ENCODE data around the gene GPR179. TPM values are rescaled to one million over a fixed set of nuclear protein-coding genes. Genes with fewer than 3 reads are reported as not detected.
"Not testable (repeated sequence)": the region's sequence is repeated elsewhere in the genome, so short reads cannot be mapped to it uniquely, and the experiment has no call there.

Gene GPR179
- polyA plus RNA-seq, 1 donor from 2014 or later, result not detected

DNA sequence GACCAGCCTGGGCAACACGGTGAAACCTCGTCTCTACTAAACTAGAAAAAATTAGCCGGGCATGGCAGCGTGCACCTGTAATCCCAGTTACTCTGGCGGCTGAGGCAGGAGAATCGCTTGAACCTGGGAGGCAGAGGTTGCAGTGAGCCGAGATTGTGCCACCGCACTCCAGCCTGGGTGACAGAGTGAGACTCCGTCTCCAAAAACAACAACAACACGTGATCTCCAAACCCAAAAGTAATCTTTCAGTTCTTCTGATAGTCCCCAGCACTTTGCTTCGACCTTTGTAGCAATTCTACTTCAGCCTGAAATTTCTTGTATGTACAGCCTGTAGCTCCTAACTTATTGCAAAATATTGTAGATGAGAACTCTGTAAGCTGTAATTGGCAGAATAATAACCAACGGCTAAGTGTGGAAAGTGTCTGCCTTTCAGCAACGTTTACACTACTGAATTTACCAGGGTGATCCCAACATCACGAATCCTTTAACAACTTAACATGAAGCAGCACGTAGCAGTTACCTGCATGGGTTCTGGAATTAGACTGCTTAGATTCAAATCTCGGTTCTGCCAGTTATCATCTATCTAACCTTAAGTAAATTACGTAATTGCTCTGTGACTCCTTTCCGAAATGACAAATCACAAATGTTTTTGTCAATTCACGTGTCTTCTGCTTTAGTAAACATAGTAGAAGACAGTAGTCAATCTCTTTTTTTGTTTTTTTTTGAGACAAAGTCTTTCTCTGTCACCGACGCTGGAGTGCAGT is 48.0 kb downstream of the GPR179 start:
- H3F3A ChIP-seq (ENCODE audit: insufficient read depth, low read length, poor library complexity, severe bottlenecking); H3K79me2 ChIP-seq (replicated peaks; ENCODE audit: insufficient read depth, low read length); H3K4me3 ChIP-seq (ENCODE audit: low read length); H3K27me3 ChIP-seq (ENCODE audit: insufficient read depth, low read depth, low read length); H3K9me3 ChIP-seq (ENCODE audit: low read length); H3K36me3 ChIP-seq (ENCODE audit: insufficient read depth, low read length); H3K9ac ChIP-seq (ENCODE audit: low read length); H4K20me1 ChIP-seq (ENCODE audit: insufficient read depth); H2AFZ ChIP-seq (ENCODE audit: low read depth, low read length); H3K27ac ChIP-seq (ENCODE audit: low read length); H3K9me2 ChIP-seq (ENCODE audit: insufficient read depth, low read length); H3K4me2 ChIP-seq (ENCODE audit: low read length): not testable (repeated sequence)

DNA sequence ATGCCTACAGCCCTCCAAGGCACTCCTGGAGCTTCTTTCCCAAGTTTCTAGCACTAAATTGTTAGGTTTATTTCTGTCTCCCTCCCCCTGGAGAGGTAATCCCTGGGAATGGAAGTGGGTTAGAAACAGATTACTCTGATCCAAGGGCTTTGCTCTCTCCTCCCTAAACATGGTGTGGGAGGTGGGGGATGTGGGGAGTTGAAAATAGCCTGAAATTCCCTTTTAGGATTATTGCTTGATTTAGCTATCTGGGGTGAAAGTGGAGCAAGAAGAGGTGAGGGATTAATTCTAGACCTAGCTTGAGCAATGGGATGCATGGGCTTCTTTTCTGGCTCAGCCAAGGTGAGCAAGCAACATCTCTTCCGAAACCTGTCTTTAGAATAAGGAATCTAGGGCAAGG is 54.0 kb downstream of the GPR179 start:
- H3K4me2 ChIP-seq (ENCODE audit: low read length); H2AFZ ChIP-seq (ENCODE audit: low read depth, low read length); H3K27ac ChIP-seq (ENCODE audit: low read length); H3K27me3 ChIP-seq (ENCODE audit: insufficient read depth, low read depth, low read length); H4K20me1 ChIP-seq (ENCODE audit: insufficient read depth); H3K36me3 ChIP-seq (ENCODE audit: insufficient read depth, low read length); H3K4me3 ChIP-seq (ENCODE audit: low read length); H3K9ac ChIP-seq (ENCODE audit: low read length); H3K9me3 ChIP-seq (ENCODE audit: low read length); H3K79me2 ChIP-seq (replicated peaks; ENCODE audit: insufficient read depth, low read length); H3F3A ChIP-seq (ENCODE audit: insufficient read depth, low read length, poor library complexity, severe bottlenecking); H3K9me2 ChIP-seq (ENCODE audit: insufficient read depth, low read length): not testable (repeated sequence)

DNA sequence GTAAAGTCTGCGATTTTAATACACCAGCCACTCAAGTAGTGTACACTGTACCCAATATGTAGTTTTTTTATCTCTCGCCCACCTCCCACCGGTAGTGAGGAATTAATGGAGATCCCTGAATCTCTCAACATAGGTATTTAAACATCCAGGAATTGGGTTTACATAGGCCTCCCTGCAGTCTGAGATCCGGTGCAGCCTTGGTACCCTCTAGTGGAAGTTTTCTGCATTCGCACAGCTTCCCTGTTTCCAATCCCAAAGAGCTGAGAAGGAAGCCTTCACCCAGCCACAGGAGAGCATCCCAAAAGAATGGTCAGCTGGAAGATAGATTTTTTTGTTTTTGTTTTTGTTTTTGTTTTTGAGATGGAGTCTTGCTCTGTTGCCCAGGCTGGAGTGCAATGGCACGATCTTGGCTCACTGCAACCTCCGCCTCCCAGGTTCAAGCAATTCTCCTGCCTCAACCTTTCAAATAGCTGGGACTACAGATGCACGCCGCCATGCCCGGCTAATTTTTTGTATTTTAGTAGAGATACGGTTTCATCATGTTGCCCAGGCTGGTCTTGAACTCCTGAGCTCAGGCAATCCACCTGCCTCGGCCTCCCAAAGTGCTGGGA is 55.4 kb downstream of the GPR179 start:
- not testable (repeated sequence) for H3K27ac ChIP-seq (ENCODE audit: low read length); H3K79me2 ChIP-seq (replicated peaks; ENCODE audit: insufficient read depth, low read length); H3K9ac ChIP-seq (ENCODE audit: low read length); H3F3A ChIP-seq (ENCODE audit: insufficient read depth, low read length, poor library complexity, severe bottlenecking); H4K20me1 ChIP-seq (ENCODE audit: insufficient read depth); H3K4me2 ChIP-seq (ENCODE audit: low read length); H3K9me2 ChIP-seq (ENCODE audit: insufficient read depth, low read length); H2AFZ ChIP-seq (ENCODE audit: low read depth, low read length); H3K4me3 ChIP-seq (ENCODE audit: low read length); H3K36me3 ChIP-seq (ENCODE audit: insufficient read depth, low read length); H3K27me3 ChIP-seq (ENCODE audit: insufficient read depth, low read depth, low read length); H3K9me3 ChIP-seq (ENCODE audit: low read length)
- TF ChIP-seq, protein P1, sequence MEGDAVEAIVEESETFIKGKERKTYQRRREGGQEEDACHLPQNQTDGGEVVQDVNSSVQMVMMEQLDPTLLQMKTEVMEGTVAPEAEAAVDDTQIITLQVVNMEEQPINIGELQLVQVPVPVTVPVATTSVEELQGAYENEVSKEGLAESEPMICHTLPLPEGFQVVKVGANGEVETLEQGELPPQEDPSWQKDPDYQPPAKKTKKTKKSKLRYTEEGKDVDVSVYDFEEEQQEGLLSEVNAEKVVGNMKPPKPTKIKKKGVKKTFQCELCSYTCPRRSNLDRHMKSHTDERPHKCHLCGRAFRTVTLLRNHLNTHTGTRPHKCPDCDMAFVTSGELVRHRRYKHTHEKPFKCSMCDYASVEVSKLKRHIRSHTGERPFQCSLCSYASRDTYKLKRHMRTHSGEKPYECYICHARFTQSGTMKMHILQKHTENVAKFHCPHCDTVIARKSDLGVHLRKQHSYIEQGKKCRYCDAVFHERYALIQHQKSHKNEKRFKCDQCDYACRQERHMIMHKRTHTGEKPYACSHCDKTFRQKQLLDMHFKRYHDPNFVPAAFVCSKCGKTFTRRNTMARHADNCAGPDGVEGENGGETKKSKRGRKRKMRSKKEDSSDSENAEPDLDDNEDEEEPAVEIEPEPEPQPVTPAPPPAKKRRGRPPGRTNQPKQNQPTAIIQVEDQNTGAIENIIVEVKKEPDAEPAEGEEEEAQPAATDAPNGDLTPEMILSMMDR (IDR thresholded peaks at IDR 0.05; ENCODE audit: poor library complexity, severe bottlenecking), result peak; percentile 68
- TF ChIP-seq SMC3 (conservative IDR thresholded peaks at IDR 0.05; ENCODE audit: poor library complexity) (peak; percentile 68), RAD21 (conservative IDR thresholded peaks at IDR 0.05) (peak; percentile 66)

DNA sequence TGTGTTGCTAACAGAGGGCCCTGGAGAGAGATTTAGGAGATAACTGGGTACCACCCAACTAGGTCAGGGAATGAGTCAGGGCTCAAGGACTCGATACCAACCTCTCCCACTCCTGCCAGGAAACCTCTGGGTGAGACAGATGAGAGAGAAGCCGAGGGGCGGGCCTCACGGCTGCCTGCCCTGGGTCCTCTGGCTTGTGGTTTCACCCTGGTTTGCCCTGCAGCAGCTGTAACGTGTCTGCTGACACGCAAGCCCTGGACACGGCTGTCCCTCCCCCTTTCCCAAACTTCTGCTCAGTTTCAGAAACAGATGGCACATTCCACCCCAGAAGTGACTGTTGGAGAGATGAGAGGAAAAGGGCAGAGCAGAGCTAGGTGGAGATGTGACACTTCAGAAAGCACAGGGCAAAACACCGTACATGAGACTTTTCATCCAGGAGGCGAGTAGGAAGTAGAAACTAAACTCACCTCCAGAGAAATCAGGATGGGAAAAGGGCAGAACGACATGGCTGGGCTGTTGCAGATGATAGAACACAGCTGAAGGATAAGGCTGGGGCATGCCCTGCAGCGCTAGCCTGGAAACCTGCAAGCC is 57.2 kb downstream of the GPR179 start:
- H3K9me2 ChIP-seq (ENCODE audit: insufficient read depth, low read length); H3K4me3 ChIP-seq (ENCODE audit: low read length); H3K36me3 ChIP-seq (ENCODE audit: insufficient read depth, low read length); H3K27me3 ChIP-seq (ENCODE audit: insufficient read depth, low read depth, low read length); H3K27ac ChIP-seq (ENCODE audit: low read length); H3F3A ChIP-seq (ENCODE audit: insufficient read depth, low read length, poor library complexity, severe bottlenecking); H3K9me3 ChIP-seq (ENCODE audit: low read length); H3K9ac ChIP-seq (ENCODE audit: low read length); H3K79me2 ChIP-seq (replicated peaks; ENCODE audit: insufficient read depth, low read length); H3K4me2 ChIP-seq (ENCODE audit: low read length); H2AFZ ChIP-seq (ENCODE audit: low read depth, low read length); H4K20me1 ChIP-seq (ENCODE audit: insufficient read depth): not testable (repeated sequence)

DNA sequence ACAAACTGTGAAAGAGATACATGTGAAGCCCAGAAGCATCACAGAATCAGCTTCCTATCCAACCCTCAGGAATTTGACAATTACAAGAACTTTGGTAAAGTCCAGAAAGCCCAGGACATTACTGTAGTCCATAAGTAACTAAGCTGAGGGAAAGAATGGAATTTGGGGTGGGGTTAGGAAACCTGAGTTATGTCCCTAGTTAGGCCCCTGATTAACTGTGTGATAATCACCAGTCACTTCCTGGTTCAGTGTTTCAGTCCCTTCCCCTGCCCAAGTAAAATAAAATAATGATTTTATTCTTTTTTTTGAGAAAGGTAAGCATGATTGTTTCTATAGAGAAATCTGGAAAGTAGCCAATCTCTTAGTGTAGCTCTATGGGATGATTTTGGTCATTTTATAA is 57.8 kb downstream of the GPR179 start:
- not testable (repeated sequence) for H3K9me3 ChIP-seq (ENCODE audit: low read length); H4K20me1 ChIP-seq (ENCODE audit: insufficient read depth); H3F3A ChIP-seq (ENCODE audit: insufficient read depth, low read length, poor library complexity, severe bottlenecking); H3K27ac ChIP-seq (ENCODE audit: low read length); H3K79me2 ChIP-seq (replicated peaks; ENCODE audit: insufficient read depth, low read length); H2AFZ ChIP-seq (ENCODE audit: low read depth, low read length); H3K9ac ChIP-seq (ENCODE audit: low read length); H3K27me3 ChIP-seq (ENCODE audit: insufficient read depth, low read depth, low read length); H3K9me2 ChIP-seq (ENCODE audit: insufficient read depth, low read length); H3K4me2 ChIP-seq (ENCODE audit: low read length); H3K36me3 ChIP-seq (ENCODE audit: insufficient read depth, low read length); H3K4me3 ChIP-seq (ENCODE audit: low read length)
